Tibial nerve (tissue), 4 donors: ENCODE measurements around the gene KRTAP5-4. TPM values are rescaled to one million over a fixed set of nuclear protein-coding genes. Genes with fewer than 3 reads are reported as not detected.

ENCODE experiments used
- DNase-seq, 2 donors: peaks; one replicate each; pipeline ENCODE4 v3.0.0-alpha.2; 2019; ENCODE audit warnings: low spot score in 2 of 2
- H3K27ac ChIP-seq, 4 donors: fragments of 200-600 bp; sonication (generic) in 3 of 4; one replicate each; pipeline ENCODE4 v1.5.1; 2017 to 2019; ENCODE audit warnings: mild to moderate bottlenecking in 1 of 4
- H3K27me3 ChIP-seq, 2 donors: fragments of 200-600 bp; sonication (generic) in 1 of 2; one replicate each; pipeline versions ENCODE4 v1.5.1 to v1.6.0; 2017 to 2019
- H3K36me3 ChIP-seq, 3 donors: fragments of 200-600 bp; sonication (generic); one replicate each; pipeline ENCODE4 v1.5.1; 2018 to 2019
- H3K4me1 ChIP-seq, 4 donors: fragments of 200-600 bp; sonication (generic) in 3 of 4; one replicate each; pipeline ENCODE4 v1.5.1; 2017 to 2019
- H3K4me3 ChIP-seq, 4 donors: fragments of 200-600 bp; sonication (generic) in 3 of 4; one replicate each; pipeline ENCODE4 v1.5.1; 2017 to 2019; ENCODE audit warnings: mild to moderate bottlenecking in 1 of 4, moderate library complexity in 1 of 4
- H3K9me3 ChIP-seq, 4 donors: fragments of 200-600 bp; sonication (generic) in 3 of 4; one replicate each; pipeline ENCODE4 v1.5.1; 2017 to 2019
- EP300 ChIP-seq, 2 donors: sonication (generic); formaldehyde crosslinking; IDR thresholded peaks; one replicate each; pipeline ENCODE4 v1.6.1; 2017; ENCODE audit warnings: antibody characterized with exemption in 2 of 2, mild to moderate bottlenecking in 1 of 2
- POLR2A ChIP-seq, 2 donors: fragments of 450-650 bp; IDR thresholded peaks; one replicate each; pipeline ENCODE4 v1.6.1; 2017; ENCODE audit warnings: antibody characterized with exemption in 2 of 2, mild to moderate bottlenecking in 2 of 2, moderate library complexity in 2 of 2
- WGBS, 2 donors: methylation state at CpG; one replicate each; pipeline ENCODE4 v1.1.5; 2018; 5-methylcytosine and 5-hydroxymethylcytosine counted together
- total RNA-seq, 4 donors: library from RNA; depleted of rRNA; stranded (reverse); fragments of >200 nt; gene quantifications; one replicate each; pipeline ENCODE4 v1.1.0, GENCODE V29; 2016
- TF ChIP-seq, protein P1 (sequence below), 5 experiments: fragments of 200-600 bp in 3 of 5; fragments of 450-650 bp in 2 of 5; sonication (generic) in 3 of 5; IDR thresholded peaks; one replicate each; pipeline ENCODE4 v1.5.1; 2016 to 2019; ENCODE audit warnings: antibody characterized with exemption in 5 of 5, mild to moderate bottlenecking in 3 of 5, moderate library complexity in 2 of 5

The KRTAP5-4 gene
- total RNA-seq, 4 donors from 2014 or later = not detected

DNA sequence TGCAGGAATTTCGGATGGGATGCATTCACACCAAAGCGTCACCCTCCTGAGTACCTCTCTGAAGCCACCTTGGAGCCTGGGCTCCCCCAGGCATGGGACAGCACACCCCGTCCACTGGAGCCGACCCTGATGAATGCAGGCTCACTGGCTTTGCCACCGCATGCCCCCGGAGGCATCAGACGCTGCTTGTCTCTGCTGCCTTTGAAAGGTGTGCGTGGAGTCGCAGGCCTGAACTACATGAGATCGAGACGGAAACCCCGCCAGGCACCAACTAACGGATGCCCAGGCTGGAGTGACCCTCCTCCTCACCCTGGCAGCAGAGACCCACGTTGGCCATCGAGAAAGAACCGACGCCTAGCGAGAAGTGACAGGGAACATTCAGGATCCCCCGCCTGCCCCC is 30.1 kb upstream of the KRTAP5-4 start:
- no peak for DNase-seq
- Histone ChIP-seq H3K36me3 (no peaks in the 10 kb centered on the region), H3K27me3 (peaks cover 0 to 11% of the 10 kb centered on the region in 2 donors), H3K4me1 (peaks cover 0 to 9% (median 0%) of the 10 kb centered on the region in 4 donors), H3K4me3 (no peak overlapping the region), H3K9me3 (no peaks in the 10 kb centered on the region), H3K27ac (no peak overlapping the region)
- TF ChIP-seq, protein P1, sequence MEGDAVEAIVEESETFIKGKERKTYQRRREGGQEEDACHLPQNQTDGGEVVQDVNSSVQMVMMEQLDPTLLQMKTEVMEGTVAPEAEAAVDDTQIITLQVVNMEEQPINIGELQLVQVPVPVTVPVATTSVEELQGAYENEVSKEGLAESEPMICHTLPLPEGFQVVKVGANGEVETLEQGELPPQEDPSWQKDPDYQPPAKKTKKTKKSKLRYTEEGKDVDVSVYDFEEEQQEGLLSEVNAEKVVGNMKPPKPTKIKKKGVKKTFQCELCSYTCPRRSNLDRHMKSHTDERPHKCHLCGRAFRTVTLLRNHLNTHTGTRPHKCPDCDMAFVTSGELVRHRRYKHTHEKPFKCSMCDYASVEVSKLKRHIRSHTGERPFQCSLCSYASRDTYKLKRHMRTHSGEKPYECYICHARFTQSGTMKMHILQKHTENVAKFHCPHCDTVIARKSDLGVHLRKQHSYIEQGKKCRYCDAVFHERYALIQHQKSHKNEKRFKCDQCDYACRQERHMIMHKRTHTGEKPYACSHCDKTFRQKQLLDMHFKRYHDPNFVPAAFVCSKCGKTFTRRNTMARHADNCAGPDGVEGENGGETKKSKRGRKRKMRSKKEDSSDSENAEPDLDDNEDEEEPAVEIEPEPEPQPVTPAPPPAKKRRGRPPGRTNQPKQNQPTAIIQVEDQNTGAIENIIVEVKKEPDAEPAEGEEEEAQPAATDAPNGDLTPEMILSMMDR (IDR thresholded peaks at IDR 0.05) = no peak
- TF ChIP-seq EP300 (IDR thresholded peaks at IDR 0.05) (no peak), POLR2A (IDR thresholded peaks at IDR 0.05) (no peak)
- WGBS, 2 donors = 78 to 79% methylated on average over 19 of the region's 19 CpGs

DNA sequence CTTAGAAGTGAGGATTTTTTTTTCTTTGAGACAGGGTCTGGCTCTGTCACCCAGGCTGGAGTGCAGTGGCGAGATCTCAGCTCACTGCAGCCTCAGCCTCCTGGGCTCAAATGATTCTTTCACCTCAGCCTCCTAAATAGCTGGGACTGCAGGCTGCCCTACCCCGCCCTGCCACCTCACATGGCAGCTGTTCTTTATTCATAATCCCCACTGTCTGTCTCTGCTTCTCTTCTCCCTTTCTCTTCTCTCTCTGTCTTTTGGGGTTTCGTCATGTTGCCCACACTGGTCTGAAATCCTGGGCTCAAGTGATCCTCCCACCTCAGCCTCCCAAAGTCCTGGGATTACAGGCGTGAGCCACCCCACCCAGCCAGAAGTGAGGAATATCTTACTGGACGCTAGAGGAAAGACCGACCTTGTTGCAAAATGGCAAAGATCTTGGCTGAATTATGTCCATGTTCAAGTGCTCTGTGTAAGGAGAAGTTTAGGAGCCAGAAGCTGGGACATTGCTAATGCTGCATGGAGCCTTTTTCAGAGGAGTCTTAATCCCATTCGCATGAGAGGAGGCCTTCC is 29.6 kb upstream of the KRTAP5-4 start:
- Histone ChIP-seq H3K36me3 (no peaks in the 10 kb centered on the region), H3K27me3 (peaks cover 0 to 11% of the 10 kb centered on the region in 2 donors), H3K27ac (no peak overlapping the region), H3K4me1 (peaks cover 0 to 9% (median 0%) of the 10 kb centered on the region in 4 donors), H3K4me3 (no peak overlapping the region), H3K9me3 (no peaks in the 10 kb centered on the region)
- TF ChIP-seq EP300 (IDR thresholded peaks at IDR 0.05) = no peak
- TF ChIP-seq, protein P1 (IDR thresholded peaks at IDR 0.05) = no peak
- TF ChIP-seq POLR2A (IDR thresholded peaks at IDR 0.05) = no peak
- WGBS, 2 donors = 86% methylated on average over 7 of the region's 7 CpGs
- DNase-seq = no peak

DNA sequence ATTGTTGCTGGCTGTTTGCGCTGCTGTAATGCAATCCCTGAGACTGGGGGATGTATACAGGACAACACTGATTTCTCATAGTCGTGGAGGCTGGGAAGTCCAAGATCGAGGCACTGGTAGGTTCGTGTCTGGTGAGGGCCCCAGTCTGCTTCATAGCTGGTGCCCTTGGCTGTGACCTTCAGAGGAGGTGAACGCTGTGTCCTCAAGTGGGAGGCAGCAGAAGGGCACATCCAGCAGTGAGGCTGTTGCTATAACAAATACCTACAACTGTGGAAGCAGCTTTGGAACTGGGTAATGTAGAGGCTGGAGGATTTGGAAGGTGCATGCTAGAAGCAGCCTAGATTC is 29.0 kb upstream of the KRTAP5-4 start:
- H3K36me3 ChIP-seq = no peaks in the 10 kb centered on the region
- peaks cover 0 to 9% (median 0%) of the 10 kb centered on the region in 4 donors for H3K4me1 ChIP-seq
- 71 to 82% methylated on average over 5 of the region's 5 CpGs for WGBS, 2 donors
- no peak overlapping the region for H3K4me3 ChIP-seq
- no peak overlapping the region for H3K27ac ChIP-seq
- TF ChIP-seq POLR2A (IDR thresholded peaks at IDR 0.05) = no peak
- TF ChIP-seq EP300 (IDR thresholded peaks at IDR 0.05) = no peak
- TF ChIP-seq, protein P1 (IDR thresholded peaks at IDR 0.05) = no peak
- no peaks in the 10 kb centered on the region for H3K9me3 ChIP-seq
- DNase-seq = no peak
- H3K27me3 ChIP-seq = peaks cover 0 to 11% of the 10 kb centered on the region in 2 donors

- Histone ChIP-seq H3K27me3 (peaks cover 0 to 5% of the 10 kb centered on the region in 2 donors), H3K36me3 (no peaks in the 10 kb centered on the region), H3K27ac (no peak overlapping the region), H3K4me1 (peaks cover 0 to 9% (median 0%) of the 10 kb centered on the region in 4 donors), H3K4me3 (no peak overlapping the region), H3K9me3 (no peaks in the 10 kb centered on the region)
- DNase-seq = no peak
- 85 to 87% methylated on average over 14 to 15 of the region's 15 CpGs for WGBS, 2 donors
- TF ChIP-seq, protein P1 (IDR thresholded peaks at IDR 0.05) = no peak
- no peak for TF ChIP-seq EP300 (IDR thresholded peaks at IDR 0.05)
- TF ChIP-seq POLR2A (IDR thresholded peaks at IDR 0.05) = no peak
These were observed 28.3 kb upstream of the KRTAP5-4 start for GRCh38 chr11:1650034-1650917.
